Activated naive CD8-positive, alpha-beta T cell treated with anti-CD3 and anti-CD28 coated beads for 36 hours (primary cell): ENCODE measurements around the gene ZBTB7B. TPM values are rescaled to one million over a fixed set of nuclear protein-coding genes. Genes with fewer than 3 reads are reported as not detected.

Source experiments
- DNase-seq: peaks from one replicate; pipeline ENCODE4 v3.0.0; 2021
- H3K27ac Mint-ChIP-seq: one replicate; pipeline ENCODE4 v1.8.0; 2022; ENCODE audit warnings: mild to moderate bottlenecking, moderate library complexity, mixed read lengths
- H3K27me3 Mint-ChIP-seq: one replicate; pipeline ENCODE4 v1.8.0; 2022; ENCODE audit warnings: mild to moderate bottlenecking, mixed read lengths
- H3K36me3 Mint-ChIP-seq: one replicate; pipeline ENCODE4 v1.8.0; 2021; ENCODE audit warnings: mild to moderate bottlenecking, mixed read lengths
- H3K4me1 Mint-ChIP-seq: one replicate; pipeline ENCODE4 v1.8.0; 2021; ENCODE audit warnings: mixed read lengths
- H3K4me3 Mint-ChIP-seq: one replicate; pipeline ENCODE4 v1.8.0; 2022; ENCODE audit warnings: mild to moderate bottlenecking, moderate library complexity, mixed read lengths
- H3K9me3 Mint-ChIP-seq: one replicate; pipeline ENCODE4 v1.8.0; 2022; ENCODE audit warnings: mixed read lengths
- total RNA-seq, 2 experiments: library from RNA; stranded (reverse); gene quantifications; one replicate each; pipeline ENCODE4 v1.2.3, GENCODE V29; 2021

Gene ZBTB7B
- total RNA-seq, 2 experiments from 2014 or later = 14.1 to 14.4 TPM

DNA sequence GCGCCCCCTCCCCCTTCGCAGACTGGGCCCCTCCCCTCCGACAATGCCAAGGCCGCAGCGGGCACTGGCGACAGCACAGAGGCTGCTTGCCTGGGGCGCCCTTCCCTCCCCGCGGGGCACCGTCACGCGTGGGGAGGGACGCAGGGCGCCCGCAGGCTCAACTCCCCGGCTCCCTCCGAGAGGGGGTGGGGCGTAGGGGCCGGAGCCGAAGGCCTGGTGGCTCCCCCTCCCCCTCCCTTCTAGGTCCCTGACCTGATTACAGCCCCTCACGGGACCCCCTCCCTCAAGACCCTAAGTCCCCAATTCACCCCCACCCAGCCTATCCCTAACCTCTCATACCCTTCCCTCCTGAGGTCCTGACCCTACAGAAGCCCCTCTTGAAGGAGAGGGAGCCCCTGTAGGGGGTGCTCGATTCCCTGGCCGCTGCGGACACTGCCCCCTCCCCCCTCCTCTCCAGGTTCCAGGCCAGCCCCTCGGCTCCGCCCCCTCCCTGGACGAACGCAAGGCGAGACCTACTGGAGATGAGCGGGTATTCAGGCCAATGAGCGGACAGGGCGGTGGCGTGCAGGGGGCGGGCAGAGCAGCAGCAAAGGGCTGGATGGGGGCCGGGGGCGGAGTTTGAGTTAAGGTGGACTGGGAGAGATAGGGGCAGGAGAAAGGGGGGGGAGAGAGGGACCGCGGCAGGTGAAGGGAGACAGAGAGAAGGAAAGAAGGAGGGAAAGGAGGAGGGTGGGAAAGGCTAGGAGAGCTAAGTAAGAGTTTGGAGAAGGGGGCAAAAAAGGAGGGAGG, 733 bp upstream of the ZBTB7B start:
- peaks cover 6% of the 10 kb centered on the region for H3K36me3 Mint-ChIP-seq

DNA sequence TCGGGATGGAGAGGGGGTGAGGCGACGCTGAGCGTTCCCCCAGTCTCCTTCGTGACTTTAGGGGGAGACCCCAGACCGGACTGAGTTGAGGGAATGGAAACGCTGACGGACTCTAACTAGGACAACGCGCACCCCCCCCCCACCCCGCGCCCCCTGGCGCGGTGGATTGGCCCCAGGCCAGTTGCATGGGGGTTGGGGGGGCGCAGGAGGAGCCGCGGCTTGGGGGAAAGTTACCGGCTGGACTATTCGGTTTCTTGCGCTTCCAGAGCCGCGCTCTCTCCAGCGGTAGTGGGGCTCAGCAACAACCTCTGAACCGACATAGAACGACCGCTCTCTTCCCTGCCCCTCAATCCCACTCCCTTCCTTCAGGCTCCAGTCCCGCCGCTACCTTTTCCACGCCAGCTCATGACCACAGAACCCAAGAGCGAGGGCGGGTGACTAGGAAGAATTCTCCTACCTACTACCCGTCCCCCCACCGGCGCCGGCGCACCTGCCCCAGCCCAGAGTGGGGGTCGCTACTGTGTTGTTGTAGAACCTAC, 694 bp downstream of the ZBTB7B start:
- Mint-ChIP-seq H3K9me3 (no peaks in the 10 kb centered on the region), H3K4me1 (peaks cover 48% of the 10 kb centered on the region), H3K36me3 (peaks cover 6% of the 10 kb centered on the region), H3K4me3 (peak overlapping the region; percentile 86), H3K27ac (peak overlapping the region; percentile 90), H3K27me3 (peaks cover 3% of the 10 kb centered on the region)
- no peak for DNase-seq

More for the DNA sequence above, 733 bp upstream of the ZBTB7B start:
- peaks cover 12% of the 10 kb centered on the region for H3K27me3 Mint-ChIP-seq
- peak; percentile 98 for DNase-seq
- H3K4me3 Mint-ChIP-seq = peak overlapping the region; percentile 92
- peak overlapping the region; percentile 92 for H3K27ac Mint-ChIP-seq
- no peaks in the 10 kb centered on the region for H3K9me3 Mint-ChIP-seq
- peaks cover 56% of the 10 kb centered on the region for H3K4me1 Mint-ChIP-seq

DNA sequence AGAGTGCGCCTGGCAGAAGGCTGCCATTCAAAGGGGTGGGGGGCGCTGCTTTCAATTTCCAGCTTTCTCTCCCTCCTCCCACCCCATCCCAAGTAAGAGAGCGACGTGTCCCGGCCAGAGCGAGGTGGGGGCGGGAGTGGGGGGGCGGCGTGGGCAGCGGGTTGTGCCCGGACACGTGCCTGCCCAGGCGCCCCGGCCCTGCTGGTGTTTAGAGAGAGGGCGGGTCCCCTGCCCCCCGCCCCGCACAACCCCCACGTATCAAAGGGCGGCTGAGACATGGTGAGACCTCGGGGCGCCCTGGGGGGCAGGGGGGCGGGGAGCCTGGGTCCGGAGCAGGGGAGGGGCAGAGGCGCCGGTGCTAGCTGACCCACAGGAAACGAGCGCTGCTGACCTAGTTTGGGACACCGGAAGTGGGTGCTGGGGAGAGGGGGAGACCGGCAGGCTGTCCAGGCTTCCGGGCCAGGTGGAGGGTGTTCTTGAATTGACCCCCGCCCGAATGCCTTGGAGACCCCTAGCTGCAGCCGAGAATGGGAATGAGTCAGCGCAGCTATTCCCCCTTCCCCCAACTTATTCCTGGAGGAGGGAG, 1.3 kb downstream of the ZBTB7B start:
- peaks cover 49% of the 10 kb centered on the region for H3K4me1 Mint-ChIP-seq
- H3K27me3 Mint-ChIP-seq = peaks cover 3% of the 10 kb centered on the region
- no peaks in the 10 kb centered on the region for H3K9me3 Mint-ChIP-seq
- H3K4me3 Mint-ChIP-seq = peak overlapping the region; percentile 86
- no peak for DNase-seq
- H3K36me3 Mint-ChIP-seq = peaks cover 6% of the 10 kb centered on the region
- peak overlapping the region; percentile 90 for H3K27ac Mint-ChIP-seq

DNA sequence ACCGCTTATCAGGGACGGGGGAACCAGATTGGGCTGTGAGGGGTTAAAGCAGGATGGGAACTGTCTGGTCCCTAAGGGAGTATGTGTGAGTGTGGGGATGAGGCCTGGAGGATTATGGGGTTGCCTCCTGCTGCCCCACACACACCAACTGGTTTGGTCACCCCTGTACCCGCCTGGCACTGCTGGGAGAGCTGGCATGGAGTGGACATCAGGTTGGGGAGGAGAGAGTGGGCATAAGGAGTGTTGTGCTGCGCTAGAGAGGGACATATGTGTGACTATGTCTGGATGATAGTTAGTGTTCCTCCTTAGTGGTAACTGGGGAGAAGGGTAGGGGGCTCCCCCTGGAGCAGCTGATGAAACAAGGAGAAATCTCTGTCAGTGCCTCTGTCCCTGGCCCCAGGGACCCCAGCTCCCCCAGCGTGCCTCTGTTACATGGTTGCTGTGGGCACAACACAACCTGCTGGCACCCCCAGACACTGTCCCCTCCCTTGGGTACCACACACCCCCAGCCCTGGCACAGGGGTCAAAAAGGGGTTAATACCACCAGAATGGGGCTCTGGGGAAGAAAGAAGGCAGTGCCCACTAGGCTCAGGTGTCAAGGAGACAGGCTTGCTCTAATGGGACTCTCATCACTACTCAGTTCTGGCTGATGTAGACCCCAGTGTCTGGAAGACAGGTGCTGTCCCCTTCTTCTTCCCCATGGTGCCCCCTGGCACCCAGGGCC, 1.9 kb downstream of the ZBTB7B start:
- Mint-ChIP-seq H3K9me3 (no peaks in the 10 kb centered on the region), H3K27ac (peak overlapping the region; percentile 83), H3K36me3 (peaks cover 6% of the 10 kb centered on the region), H3K4me1 (peaks cover 48% of the 10 kb centered on the region), H3K4me3 (peak overlapping the region; percentile 86), H3K27me3 (peaks cover 3% of the 10 kb centered on the region)
- DNase-seq = no peak

DNA sequence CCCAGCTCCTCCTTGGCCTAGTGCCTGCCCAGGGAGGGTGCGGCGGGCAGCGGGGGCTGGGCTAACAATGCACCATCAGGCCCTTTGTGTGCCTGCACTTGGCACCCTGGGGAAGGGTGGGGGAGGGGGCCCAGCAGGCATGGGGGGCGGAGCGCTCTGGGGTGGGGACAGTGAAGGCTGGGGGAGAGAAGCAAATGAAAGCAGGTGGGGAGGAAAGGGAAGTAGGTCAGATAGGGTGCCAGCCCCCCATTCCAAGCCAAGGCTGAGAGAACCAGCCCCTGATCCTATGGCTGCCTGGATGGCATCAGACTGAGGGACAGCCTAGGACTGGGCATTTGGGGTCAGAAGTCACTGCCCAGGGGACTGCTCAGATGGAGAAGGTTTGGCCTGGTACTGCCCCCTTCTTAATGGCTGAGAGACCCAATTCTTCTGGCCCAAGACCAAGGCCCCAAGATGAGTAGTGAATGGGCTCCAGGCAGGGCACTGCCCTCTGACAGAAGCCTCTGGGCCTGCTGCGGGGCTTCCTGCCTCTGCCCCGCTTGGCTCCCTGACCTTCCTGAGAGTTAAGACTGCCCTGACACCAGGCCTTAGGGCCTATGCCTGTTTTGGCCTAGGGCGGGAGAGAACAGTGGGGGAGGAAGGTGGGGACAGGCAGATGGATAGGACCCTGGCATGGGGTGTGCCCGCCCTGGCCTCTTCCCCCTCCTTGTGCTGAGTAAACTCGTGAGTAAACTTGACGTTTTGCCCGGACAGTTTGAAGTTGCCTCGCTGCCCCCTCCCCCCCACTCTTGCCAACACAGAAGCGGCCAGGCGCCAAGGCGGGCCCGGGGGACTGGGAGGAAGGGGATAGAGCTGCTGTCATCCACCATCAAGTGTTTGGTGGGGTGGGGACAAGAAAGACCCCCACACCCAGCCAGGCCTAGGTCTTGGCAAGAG, 2.7 kb downstream of the ZBTB7B start:
- no peaks in the 10 kb centered on the region for H3K9me3 Mint-ChIP-seq
- H3K36me3 Mint-ChIP-seq = peaks cover 6% of the 10 kb centered on the region
- peaks cover 3% of the 10 kb centered on the region for H3K27me3 Mint-ChIP-seq
- H3K27ac Mint-ChIP-seq = peak overlapping the region; percentile 96
- peaks cover 50% of the 10 kb centered on the region for H3K4me1 Mint-ChIP-seq
- H3K4me3 Mint-ChIP-seq = no peak overlapping the region
- DNase-seq = no peak

DNA sequence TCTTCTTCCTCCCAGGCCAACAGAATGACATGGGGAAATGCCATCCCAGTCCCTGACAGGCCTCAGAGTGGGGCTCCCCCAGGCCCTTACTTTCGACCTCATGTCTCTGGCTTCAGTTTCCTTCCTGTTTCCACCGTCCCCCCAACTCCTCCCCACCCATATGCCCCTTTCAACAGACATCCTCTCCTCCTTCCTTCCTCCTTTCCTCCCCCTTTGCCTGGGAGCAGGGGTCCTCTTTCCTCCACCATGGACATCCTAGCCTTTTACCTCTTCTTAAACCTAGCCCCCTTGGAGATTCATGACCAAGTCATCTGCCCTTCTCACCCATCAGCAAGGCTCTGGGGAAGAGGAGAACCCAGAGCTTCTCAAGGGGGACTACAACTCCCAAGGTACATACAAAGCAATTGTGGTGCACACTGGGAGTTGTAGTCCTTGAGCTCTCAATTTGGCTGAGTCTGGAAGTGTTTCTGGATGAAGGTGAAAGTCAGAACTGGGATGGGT, 4.0 kb downstream of the ZBTB7B start:
- H3K27ac Mint-ChIP-seq = peak overlapping the region; percentile 96
- H3K4me1 Mint-ChIP-seq = peaks cover 57% of the 10 kb centered on the region
- peaks cover 6% of the 10 kb centered on the region for H3K36me3 Mint-ChIP-seq
- peak overlapping the region; percentile 63 for H3K4me3 Mint-ChIP-seq
- peak; percentile 59 for DNase-seq
- H3K27me3 Mint-ChIP-seq = peaks cover 3% of the 10 kb centered on the region
- H3K9me3 Mint-ChIP-seq = no peaks in the 10 kb centered on the region

DNA sequence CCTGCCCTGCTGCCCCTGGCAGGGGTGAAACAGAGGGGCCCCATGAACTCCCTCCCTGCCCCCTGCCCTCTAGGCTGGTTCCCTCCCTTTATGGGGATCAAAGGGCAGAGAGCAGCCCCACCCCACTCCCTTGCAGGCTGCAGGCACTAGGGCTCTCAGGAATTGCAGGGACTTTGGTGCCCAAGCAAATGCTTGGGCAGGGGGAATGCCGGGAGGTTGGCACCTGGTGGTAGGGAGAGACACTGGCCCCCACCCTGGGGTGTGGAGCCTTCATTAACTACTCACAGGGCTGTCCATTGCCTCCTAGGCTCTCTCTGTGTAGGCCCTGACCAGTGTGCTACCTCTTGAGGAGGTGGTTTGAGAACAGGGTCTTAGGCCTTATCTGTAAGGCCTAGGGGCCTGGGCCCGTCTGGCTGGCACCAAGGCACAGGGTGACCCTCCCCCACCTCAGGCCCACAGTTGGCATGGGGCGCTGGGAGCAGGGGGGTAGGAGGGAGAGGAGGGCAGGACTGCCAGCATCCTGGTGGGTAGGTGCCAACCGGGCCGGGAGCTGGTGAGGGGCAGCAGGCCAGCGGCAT, 4.7 kb downstream of the ZBTB7B start:
- DNase-seq = no peak
- peaks cover 6% of the 10 kb centered on the region for H3K36me3 Mint-ChIP-seq
- no peak overlapping the region for H3K27ac Mint-ChIP-seq
- peaks cover 3% of the 10 kb centered on the region for H3K27me3 Mint-ChIP-seq
- H3K4me3 Mint-ChIP-seq = no peak overlapping the region
- no peaks in the 10 kb centered on the region for H3K9me3 Mint-ChIP-seq
- H3K4me1 Mint-ChIP-seq = peaks cover 61% of the 10 kb centered on the region

DNA sequence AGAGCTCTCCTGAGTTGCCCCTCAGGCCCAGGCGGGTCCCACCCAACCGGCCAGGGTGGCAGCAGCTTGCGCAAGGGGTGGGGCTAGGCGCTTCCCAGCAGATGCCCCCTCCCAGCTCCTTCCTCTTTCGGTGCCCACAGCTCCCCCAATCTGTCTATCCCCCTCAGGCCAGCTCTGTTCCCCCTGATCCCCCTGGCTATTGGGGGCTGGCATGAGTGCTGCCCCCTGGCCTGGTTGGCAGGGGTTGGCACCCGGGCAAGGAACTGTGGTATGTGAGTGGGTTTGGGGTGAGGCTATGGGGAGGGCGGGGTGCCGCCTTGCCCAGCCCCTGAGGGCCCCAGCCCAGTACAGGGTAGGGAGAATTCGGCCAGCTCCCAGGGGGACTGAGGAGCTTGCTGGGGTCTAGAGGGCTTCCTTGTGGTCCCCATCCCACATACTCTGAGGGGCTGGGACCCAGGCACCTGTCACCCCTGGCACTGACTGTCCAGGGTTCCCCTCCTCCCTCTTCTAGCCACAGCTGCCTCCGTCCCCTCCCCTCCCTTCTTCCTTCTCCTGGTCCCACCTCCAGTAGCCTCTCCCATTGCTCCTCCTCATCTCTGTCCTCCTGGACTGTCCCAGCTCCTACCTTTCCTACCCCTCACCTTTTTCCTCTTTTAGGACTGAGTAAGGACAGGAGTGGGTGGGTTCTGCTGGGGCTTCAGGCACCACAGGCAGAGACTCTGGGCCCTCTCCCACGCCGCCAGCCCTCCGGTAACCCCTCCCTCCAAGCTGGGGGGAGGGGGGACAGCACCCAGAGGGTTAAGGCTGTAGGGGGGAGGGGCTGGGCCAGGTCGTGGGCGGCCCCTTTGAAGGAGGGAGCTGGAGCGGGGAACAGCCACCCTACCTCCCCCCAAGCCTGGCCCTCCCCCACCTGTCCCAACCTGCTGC, 5.7 kb downstream of the ZBTB7B start:
- peaks cover 6% of the 10 kb centered on the region for H3K36me3 Mint-ChIP-seq
- H3K9me3 Mint-ChIP-seq = no peaks in the 10 kb centered on the region
- H3K4me3 Mint-ChIP-seq = no peak overlapping the region
- DNase-seq = no peak
- no peak overlapping the region for H3K27ac Mint-ChIP-seq
- H3K4me1 Mint-ChIP-seq = peaks cover 71% of the 10 kb centered on the region
- peaks cover 3% of the 10 kb centered on the region for H3K27me3 Mint-ChIP-seq

DNA sequence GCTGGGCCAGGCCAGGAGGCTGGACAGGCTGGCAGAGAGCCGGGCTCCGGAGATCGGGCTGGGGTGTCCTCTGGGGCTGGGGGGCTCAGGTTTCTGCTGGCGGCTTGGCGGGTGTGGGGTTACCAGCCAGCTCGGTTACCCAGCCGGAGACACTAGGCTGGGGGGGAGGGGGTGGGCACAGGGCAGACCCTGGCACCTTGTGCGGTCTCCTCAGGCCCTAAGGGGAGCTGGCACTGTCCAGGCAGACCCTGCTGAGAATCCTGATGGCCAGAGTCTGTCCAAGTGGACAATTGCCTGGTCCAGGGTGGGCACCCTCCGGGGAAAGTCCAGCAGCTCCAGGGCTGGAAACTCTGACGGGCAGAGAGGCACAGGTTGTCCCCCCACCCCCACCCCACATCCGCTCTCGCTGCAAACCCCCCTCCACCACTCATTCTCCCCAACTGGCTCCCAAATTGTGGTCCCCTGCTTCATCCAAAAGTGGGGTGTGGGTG, 6.7 kb downstream of the ZBTB7B start:
- Mint-ChIP-seq H3K9me3 (no peaks in the 10 kb centered on the region), H3K4me1 (peaks cover 72% of the 10 kb centered on the region)
- no peak for DNase-seq

DNA sequence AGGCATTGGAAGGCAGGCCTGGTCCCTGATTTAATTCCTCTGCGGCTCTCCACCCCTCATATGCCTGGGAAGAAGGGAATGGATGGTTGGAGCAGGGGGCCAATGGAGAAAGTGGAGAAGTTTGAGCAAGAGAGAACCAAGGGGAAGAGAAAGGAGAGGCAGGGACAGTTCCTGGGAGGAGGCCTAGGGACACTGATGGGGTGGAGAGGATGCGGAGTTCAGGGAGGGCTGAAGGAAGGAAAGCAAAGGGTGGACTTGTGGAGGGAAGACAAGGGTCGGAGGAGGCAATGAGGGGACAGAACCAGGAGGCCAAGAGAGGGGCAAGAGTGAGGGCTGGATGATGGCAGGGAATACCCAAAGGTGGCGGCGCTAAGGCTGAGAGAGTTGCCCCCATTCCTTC, 7.1 kb downstream of the ZBTB7B start:
- Mint-ChIP-seq H3K9me3 (no peaks in the 10 kb centered on the region), H3K27ac (peak overlapping the region; percentile 6), H3K4me1 (peaks cover 69% of the 10 kb centered on the region), H3K27me3 (no peaks in the 10 kb centered on the region), H3K36me3 (peaks cover 3% of the 10 kb centered on the region), H3K4me3 (peak overlapping the region; percentile 25)
- DNase-seq = no peak

More for the DNA sequence above, 6.7 kb downstream of the ZBTB7B start:
- Mint-ChIP-seq H3K27me3 (no peaks in the 10 kb centered on the region), H3K27ac (peak overlapping the region; percentile 6), H3K4me3 (no peak overlapping the region), H3K36me3 (peaks cover 3% of the 10 kb centered on the region)

DNA sequence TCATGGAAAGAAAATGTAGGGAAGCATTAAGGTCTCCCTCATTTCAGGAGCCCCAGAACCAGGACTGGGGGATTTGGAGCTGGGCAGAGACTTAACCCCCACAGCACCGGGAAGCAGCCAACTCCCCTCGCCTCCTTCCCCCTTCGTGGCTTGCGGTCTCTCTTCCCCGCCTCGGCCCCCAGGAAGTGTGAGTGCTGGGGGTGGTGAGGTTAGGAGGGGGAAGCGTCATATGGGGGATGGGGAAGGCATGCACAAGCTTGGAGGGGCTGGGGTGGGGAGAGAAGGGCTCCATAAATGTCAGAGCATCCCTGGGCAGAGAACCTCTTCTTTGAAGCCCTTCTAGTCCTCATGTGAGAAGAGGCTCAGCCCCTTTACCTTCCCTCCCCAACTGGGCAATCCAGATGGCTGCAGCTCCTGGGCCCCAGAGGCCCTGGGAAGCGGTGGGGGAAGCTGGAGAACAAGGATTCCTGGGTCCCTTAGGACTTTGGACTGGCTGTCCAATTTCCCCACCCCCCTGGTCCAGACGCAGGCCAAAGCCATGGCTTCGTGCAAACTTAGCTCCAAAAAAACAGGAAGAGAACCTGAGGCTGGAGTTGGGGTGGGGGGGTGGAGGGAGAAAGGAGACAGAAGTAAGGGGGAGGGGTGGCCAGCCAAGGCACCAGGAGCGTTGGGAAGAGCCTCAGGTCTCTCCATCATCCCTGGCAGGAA, 7.8 kb downstream of the ZBTB7B start:
- Mint-ChIP-seq H3K27ac (peak overlapping the region; percentile 36), H3K36me3 (peaks cover 3% of the 10 kb centered on the region), H3K27me3 (no peaks in the 10 kb centered on the region), H3K4me3 (peak overlapping the region; percentile 25), H3K9me3 (no peaks in the 10 kb centered on the region), H3K4me1 (peaks cover 65% of the 10 kb centered on the region)
- no peak for DNase-seq

DNA sequence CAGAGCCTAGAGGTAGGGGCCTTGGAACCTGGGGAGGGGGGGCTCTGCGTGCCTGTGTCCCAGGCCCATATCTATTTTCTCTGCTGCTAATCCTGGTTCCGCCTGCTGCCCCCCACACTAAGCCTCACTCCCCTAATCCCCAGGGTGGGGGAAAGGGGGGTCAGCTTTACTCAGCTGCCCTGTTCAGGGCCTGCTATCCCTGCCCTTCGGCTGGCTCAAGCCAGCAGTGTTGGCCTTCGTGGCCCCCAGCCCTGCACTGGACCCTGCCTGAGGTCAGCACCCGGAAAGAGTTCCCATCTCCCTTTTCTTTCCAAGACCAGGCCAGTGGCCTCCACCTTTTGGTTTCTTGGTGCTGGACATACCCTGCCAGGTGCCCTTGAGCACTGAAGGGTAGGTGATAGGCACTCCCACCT, 8.4 kb downstream of the ZBTB7B start:
- no peaks in the 10 kb centered on the region for H3K9me3 Mint-ChIP-seq
- H3K36me3 Mint-ChIP-seq = peaks cover 6% of the 10 kb centered on the region
- peaks cover 5% of the 10 kb centered on the region for H3K27me3 Mint-ChIP-seq
- H3K4me1 Mint-ChIP-seq = peaks cover 65% of the 10 kb centered on the region
- no peak overlapping the region for H3K4me3 Mint-ChIP-seq
- no peak for DNase-seq
- H3K27ac Mint-ChIP-seq = no peak overlapping the region
